Mucosa of stomach (tissue), 1 donor: ENCODE measurements around the gene ZBTB16.

Experiments used
- H3K27me3 ChIP-seq: one replicate; pipeline ENCODE4 v1.7.0; 2013; ENCODE audit warnings: mild to moderate bottlenecking, low read length; ENCODE audit not compliant: control insufficient read depth, insufficient read depth
- H3K36me3 ChIP-seq: one replicate; pipeline ENCODE4 v1.7.0; 2013; ENCODE audit warnings: low read length; ENCODE audit not compliant: control insufficient read depth, insufficient read depth
- H3K4me1 ChIP-seq: one replicate; pipeline ENCODE4 v1.7.0; 2013; ENCODE audit warnings: mild to moderate bottlenecking, low read length; ENCODE audit not compliant: control insufficient read depth, insufficient read depth
- H3K4me3 ChIP-seq: one replicate; pipeline ENCODE4 v1.7.0; 2013; ENCODE audit warnings: low read length
- H3K9ac ChIP-seq: one replicate; pipeline ENCODE4 v1.7.0; 2013; ENCODE audit warnings: mild to moderate bottlenecking, low read length, moderate library complexity
- H3K9me3 ChIP-seq: one replicate; pipeline ENCODE4 v1.7.0; 2013; ENCODE audit warnings: mild to moderate bottlenecking, low read length, moderate library complexity; ENCODE audit not compliant: control insufficient read depth
- donor health status: Pancreatic carcinoma.

Gene ZBTB16

DNA sequence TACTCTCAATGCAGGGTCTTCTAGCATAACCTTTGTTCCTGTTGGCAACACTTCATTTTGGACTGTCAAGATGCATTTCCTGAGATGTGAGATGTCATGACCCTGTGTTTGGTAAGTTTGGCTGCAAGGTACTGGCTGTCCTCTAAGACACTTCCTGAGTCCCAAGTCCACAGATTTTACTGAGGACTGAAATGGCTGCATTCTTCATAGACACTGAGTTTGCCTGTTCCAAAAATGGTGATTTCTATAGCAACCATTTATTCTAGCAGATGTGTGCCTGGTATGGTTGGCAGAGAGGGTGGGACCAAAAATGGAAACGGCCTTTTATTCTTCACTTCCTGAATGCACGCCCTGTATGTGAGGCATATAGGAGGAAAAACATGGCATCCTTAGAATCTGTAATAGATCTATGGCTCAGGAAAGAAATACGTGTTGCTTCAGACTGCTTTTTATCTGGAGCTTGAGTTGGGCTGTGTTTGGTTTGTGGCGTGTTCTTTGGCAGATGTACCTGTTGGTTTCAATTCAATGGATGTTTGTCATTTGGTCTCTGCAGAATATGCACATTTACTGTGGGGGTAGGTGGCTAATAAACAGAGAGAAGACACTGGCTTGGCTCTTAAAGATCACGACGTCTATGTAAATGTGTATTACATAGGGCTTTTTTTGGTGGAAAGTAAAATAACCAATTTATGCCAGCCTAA is 62.4 kb downstream of the ZBTB16 start:
- Histone ChIP-seq H3K4me1 (no peaks in the 10 kb centered on the region), H3K9ac (no peak overlapping the region), H3K4me3 (no peak overlapping the region), H3K9me3 (no peaks in the 10 kb centered on the region), H3K27me3 (no peaks in the 10 kb centered on the region), H3K36me3 (no peaks in the 10 kb centered on the region)

DNA sequence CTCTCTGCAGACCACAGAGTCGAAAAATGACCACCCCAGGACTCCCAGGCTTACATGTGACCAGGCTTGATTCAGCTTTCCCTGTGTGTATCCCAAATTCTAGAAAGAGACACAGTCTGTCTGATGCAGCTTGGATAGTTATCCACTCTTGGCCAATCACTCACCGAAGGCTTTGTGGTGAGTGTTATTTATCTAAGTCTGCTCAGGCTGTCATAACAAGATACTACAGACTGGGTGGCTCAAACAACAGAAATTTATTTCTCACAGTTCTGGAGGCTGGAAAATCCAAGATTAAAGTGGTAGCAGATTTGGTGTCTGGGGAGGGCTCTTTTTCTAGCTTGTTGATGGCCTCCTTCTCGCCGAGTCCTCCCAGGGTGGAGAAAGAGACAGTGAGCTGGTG is 63.2 kb downstream of the ZBTB16 start:
- no peak overlapping the region for H3K4me3 ChIP-seq
- no peaks in the 10 kb centered on the region for H3K4me1 ChIP-seq

DNA sequence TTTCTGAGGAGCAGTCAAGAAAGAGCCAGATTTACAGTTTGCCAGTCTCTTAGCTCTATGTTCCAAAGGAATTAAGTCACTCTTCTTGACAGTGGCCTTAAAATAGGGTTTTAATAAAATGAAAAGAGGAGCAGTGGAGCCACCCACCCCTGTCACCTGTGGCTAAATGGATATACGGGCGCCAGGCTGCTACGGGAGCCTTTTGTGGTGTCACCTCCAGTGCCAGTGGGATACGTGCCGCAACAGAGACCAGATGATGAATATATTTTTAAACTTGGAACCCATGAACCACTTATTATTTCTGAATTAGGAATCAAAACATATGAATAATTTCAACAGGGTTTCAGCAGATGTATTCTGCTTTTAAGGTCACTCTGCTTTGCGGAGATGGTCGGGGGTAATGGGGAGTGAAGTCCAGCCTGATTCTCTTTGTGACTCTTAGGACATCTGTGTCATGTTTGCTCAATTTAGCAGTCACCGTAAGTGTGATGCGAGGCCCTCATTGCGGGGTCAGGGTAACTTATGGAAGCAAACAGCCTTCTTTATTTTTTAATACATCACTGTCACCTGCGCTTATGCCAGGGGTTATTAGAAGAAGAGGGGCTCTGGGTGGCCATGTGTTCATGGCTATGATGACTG is 64.3 kb downstream of the ZBTB16 start:
- no peaks in the 10 kb centered on the region for H3K36me3 ChIP-seq
- no peaks in the 10 kb centered on the region for H3K9me3 ChIP-seq
- H3K4me1 ChIP-seq = no peaks in the 10 kb centered on the region
- H3K27me3 ChIP-seq = no peaks in the 10 kb centered on the region
- no peak overlapping the region for H3K9ac ChIP-seq
- H3K4me3 ChIP-seq = no peak overlapping the region

More for the DNA sequence above, 63.2 kb downstream of the ZBTB16 start:
- Histone ChIP-seq H3K27me3 (no peaks in the 10 kb centered on the region), H3K9ac (no peak overlapping the region), H3K36me3 (no peaks in the 10 kb centered on the region), H3K9me3 (no peaks in the 10 kb centered on the region)

DNA sequence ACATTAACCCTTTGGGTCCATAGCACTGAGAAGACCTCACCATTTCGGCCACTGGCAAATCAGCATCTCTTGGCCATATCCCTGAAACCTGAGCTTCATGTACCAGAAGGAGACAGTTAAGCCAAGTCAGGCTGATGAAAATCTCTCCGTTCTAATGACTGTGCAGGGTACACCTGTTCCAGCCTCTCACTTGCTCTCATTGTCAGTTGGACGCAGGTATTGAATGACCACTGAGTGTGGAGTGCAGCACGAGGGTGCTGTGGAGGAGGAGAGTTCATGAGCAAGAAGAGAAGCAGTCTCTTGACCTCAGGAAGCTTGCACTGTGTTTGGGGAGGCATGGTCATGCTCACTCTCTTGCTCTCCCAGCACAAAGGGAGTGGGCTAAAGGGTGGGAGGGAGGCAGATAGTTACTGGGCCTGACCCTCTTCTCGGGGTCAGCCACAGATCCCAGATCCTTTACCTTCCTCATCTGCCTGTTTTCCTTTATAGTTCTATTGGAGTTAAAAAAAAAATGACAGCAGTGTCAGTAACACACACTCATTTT is 65.2 kb downstream of the ZBTB16 start:
- H3K36me3 ChIP-seq = no peaks in the 10 kb centered on the region
- no peak overlapping the region for H3K4me3 ChIP-seq
- no peaks in the 10 kb centered on the region for H3K27me3 ChIP-seq
- no peak overlapping the region for H3K9ac ChIP-seq
- no peaks in the 10 kb centered on the region for H3K4me1 ChIP-seq
- H3K9me3 ChIP-seq = no peaks in the 10 kb centered on the region

- H3K27me3 ChIP-seq = no peaks in the 10 kb centered on the region
- no peaks in the 10 kb centered on the region for H3K4me1 ChIP-seq
- no peak overlapping the region for H3K9ac ChIP-seq
- no peaks in the 10 kb centered on the region for H3K36me3 ChIP-seq
- no peaks in the 10 kb centered on the region for H3K9me3 ChIP-seq
- H3K4me3 ChIP-seq = no peak overlapping the region
Measured at GRCh38 chr11:114125531-114125930, 66.0 kb downstream of the ZBTB16 start.

GRCh38 chr11:114125959-114126358 is 66.4 kb downstream of the ZBTB16 start:
- Histone ChIP-seq H3K9ac (no peak overlapping the region), H3K36me3 (no peaks in the 10 kb centered on the region), H3K27me3 (no peaks in the 10 kb centered on the region), H3K4me3 (no peak overlapping the region), H3K4me1 (no peaks in the 10 kb centered on the region), H3K9me3 (no peaks in the 10 kb centered on the region)

DNA sequence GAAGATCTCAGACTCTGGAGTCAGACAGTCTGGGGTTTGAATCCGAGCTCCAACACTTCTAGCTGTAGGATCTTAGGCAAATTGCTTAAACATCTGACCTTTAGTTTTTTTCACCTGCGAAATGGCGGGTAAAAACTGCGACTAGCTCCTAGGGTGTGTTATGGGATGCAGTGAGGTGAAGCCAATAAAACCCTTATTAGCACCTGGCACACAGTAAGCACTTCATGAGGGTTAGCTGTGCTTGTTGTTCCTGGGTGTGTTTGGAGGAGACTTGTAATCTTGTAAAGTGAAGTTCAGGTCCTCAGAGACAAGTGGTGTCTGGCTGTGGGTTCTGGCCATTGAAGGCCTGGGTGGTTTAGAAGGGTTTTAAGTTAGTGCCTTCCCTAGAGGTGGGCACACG is 68.9 kb downstream of the ZBTB16 start:
- no peak overlapping the region for H3K9ac ChIP-seq
- no peaks in the 10 kb centered on the region for H3K4me1 ChIP-seq
- H3K4me3 ChIP-seq = no peak overlapping the region
- H3K27me3 ChIP-seq = no peaks in the 10 kb centered on the region
- no peaks in the 10 kb centered on the region for H3K36me3 ChIP-seq
- H3K9me3 ChIP-seq = no peaks in the 10 kb centered on the region

DNA sequence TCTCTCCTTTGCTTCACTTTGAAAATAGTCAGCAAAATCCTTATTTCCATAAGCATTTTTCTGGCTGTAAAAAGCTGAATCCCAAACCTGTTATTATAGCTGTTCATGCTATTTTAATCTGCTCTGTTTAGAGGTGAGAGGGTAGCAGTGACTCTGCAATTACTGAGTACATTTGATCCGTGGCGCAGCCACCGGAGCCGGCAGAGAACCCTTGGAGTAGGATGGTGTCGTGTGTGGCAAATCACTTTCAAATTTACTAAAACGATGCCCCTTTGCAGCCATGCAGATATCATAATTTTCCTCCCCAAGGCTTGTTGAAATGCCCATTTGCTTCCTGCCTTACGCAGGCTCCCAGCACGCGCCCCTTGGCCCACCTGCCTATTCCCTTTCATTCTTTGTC is 69.6 kb downstream of the ZBTB16 start:
- no peak overlapping the region for H3K9ac ChIP-seq
- H3K4me3 ChIP-seq = no peak overlapping the region
- no peaks in the 10 kb centered on the region for H3K4me1 ChIP-seq

GRCh38 chr11:114129699-114130098 is 70.2 kb downstream of the ZBTB16 start:
- Histone ChIP-seq H3K36me3 (no peaks in the 10 kb centered on the region), H3K27me3 (no peaks in the 10 kb centered on the region), H3K9me3 (no peaks in the 10 kb centered on the region), H3K4me3 (no peak overlapping the region), H3K9ac (no peak overlapping the region), H3K4me1 (no peaks in the 10 kb centered on the region)

More for the DNA sequence above, 69.6 kb downstream of the ZBTB16 start:
- Histone ChIP-seq H3K9me3 (no peaks in the 10 kb centered on the region), H3K36me3 (no peaks in the 10 kb centered on the region), H3K27me3 (no peaks in the 10 kb centered on the region)

- peaks cover under 1% of the 10 kb centered on the region for H3K4me1 ChIP-seq
- H3K9ac ChIP-seq = no peak overlapping the region
- no peaks in the 10 kb centered on the region for H3K9me3 ChIP-seq
- H3K27me3 ChIP-seq = no peaks in the 10 kb centered on the region
- no peaks in the 10 kb centered on the region for H3K36me3 ChIP-seq
- no peak overlapping the region for H3K4me3 ChIP-seq
Measured at GRCh38 chr11:114130115-114130576, 70.6 kb downstream of the ZBTB16 start.

DNA sequence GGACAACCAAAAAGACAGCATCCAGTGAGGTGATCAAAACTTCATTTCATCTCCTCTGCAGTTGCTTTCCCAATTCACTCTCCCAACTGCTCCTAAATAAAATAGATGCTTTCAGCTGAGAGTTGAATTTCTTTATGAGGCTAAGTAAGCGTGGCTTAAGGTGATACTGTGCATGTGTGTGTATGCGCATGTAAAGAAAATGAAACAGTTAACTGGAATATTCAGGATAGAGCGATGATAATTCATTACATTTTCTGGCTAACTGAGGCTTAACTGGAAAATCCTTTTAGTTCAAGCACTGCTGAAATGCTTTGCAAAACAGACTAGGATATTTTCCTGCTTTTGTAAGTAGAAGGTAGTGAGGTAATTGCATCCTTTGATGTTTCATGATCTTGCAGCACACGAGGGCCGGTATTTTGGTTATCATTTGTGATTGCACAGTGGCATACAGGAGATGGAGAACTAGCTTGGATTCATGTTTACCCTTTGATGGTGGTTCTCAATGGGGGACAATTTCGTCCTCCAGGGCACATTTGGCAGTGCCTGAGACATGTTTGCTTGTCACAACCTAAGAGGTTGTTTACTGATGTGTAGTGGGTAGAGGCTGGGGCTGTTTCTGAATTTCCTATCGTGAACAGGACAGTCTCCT is 71.2 kb downstream of the ZBTB16 start:
- Histone ChIP-seq H3K4me1 (peaks cover 7% of the 10 kb centered on the region), H3K36me3 (no peaks in the 10 kb centered on the region), H3K4me3 (no peak overlapping the region)

DNA sequence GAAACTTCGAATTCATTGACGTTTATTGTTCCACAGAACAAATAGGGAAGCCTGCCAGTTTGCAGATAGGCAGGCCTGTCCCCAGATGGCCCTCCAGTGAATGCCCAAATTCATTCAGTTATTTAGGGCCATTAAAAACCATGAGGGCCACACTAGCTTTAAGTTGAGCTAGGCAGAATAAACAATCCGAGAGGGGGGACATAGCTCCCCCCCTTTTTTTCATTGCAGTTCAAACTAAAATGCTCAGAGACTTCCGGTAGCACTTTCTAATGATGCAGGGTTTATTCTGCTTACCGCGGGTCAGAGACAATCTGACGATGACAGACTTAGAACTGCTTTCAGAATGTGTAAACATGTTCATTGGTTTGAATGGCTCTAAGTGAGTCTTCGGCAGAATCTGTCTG is 72.0 kb downstream of the ZBTB16 start:
- no peak overlapping the region for H3K9ac ChIP-seq
- H3K4me3 ChIP-seq = no peak overlapping the region
- H3K4me1 ChIP-seq = peaks cover 9% of the 10 kb centered on the region

More for the DNA sequence above, 71.2 kb downstream of the ZBTB16 start:
- no peak overlapping the region for H3K9ac ChIP-seq
- H3K9me3 ChIP-seq = no peaks in the 10 kb centered on the region
- H3K27me3 ChIP-seq = no peaks in the 10 kb centered on the region

More for the DNA sequence above, 72.0 kb downstream of the ZBTB16 start:
- Histone ChIP-seq H3K27me3 (no peaks in the 10 kb centered on the region), H3K36me3 (no peaks in the 10 kb centered on the region), H3K9me3 (no peaks in the 10 kb centered on the region)
